Urinary bladder (tissue), 4 donors: ENCODE measurements around the gene GDPD3. TPM values are rescaled to one million over a fixed set of nuclear protein-coding genes. Genes with fewer than 3 reads are reported as not detected.
"Not testable (repeated sequence)": the region's sequence is repeated elsewhere in the genome, so short reads cannot be mapped to it uniquely, and the experiment has no call there.

ENCODE experiments used
- DNase-seq: peaks from one replicate; pipeline ENCODE4 v3.0.0-alpha.2; 2015; ENCODE audit errors: extremely low spot score
- H3K27ac ChIP-seq: one replicate; pipeline ENCODE4 v1.5.1; 2013; ENCODE audit warnings: low read depth, mild to moderate bottlenecking, moderate library complexity
- H3K36me3 ChIP-seq: one replicate; pipeline ENCODE4 v1.6.1; 2013; ENCODE audit warnings: mild to moderate bottlenecking, moderate library complexity; ENCODE audit not compliant: insufficient read depth
- H3K4me1 ChIP-seq: one replicate; pipeline ENCODE4 v1.6.1; 2013; ENCODE audit warnings: mild to moderate bottlenecking, moderate library complexity; ENCODE audit not compliant: insufficient read depth
- H3K4me3 ChIP-seq: one replicate; pipeline ENCODE4 v1.5.1; 2013; ENCODE audit warnings: low read depth, low read length
- whole genome bisulfite sequencing: extraction: QIAGEN DNeasy Blood & Tissue Kit; methylation state at CpG from one replicate; pipeline ENCODE4 v1.1.7; 2013; 5-methylcytosine and 5-hydroxymethylcytosine counted together
- polyA plus RNA-seq: library from polyadenylated mRNA; stranded (reverse); fragments of 200-250 nt; gene quantifications from one replicate; pipeline ENCODE4 v1.2.3, GENCODE V29; 2013
- total RNA-seq: library from RNA; depleted of rRNA; stranded (reverse); fragments of >200 nt; gene quantifications from one replicate; pipeline ENCODE4 v1.2.3, GENCODE V29; 2014
- donor health status: healthy with polysubstance abuse.
- donor health status: healthy.

Gene GDPD3
- total and polyA plus RNA-seq, 2 donors, result 4.6 to 5.1 TPM

DNA sequence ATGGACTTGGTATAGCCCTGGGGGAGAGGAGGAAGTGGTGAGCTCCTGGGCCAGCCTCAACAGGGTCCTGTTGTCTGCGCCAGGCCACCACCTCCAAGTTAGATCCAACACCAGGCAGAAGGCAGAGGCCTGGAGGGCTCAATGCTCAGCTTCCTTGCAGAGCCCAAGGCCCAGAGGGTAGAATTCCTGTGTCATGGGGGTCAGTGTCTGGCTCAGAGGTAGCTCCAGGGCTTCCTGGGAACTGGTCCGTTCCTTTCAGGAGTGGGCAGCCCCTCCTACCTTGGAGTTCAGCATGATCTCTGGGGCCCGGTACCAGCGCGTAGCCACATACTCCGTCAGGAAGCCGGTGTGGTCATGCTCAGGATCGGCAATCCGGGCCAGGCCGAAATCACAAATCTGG lies 4.4 kb upstream of the GDPD3 start:
- Histone ChIP-seq H3K36me3 (peaks cover 1% of the 10 kb centered on the region), H3K4me3 (no peak overlapping the region), H3K27ac (no peak overlapping the region), H3K4me1 (no peaks in the 10 kb centered on the region)
- DNase-seq, result no peak
- WGBS, result 94% methylated on average over 10 of the region's 10 CpGs

DNA sequence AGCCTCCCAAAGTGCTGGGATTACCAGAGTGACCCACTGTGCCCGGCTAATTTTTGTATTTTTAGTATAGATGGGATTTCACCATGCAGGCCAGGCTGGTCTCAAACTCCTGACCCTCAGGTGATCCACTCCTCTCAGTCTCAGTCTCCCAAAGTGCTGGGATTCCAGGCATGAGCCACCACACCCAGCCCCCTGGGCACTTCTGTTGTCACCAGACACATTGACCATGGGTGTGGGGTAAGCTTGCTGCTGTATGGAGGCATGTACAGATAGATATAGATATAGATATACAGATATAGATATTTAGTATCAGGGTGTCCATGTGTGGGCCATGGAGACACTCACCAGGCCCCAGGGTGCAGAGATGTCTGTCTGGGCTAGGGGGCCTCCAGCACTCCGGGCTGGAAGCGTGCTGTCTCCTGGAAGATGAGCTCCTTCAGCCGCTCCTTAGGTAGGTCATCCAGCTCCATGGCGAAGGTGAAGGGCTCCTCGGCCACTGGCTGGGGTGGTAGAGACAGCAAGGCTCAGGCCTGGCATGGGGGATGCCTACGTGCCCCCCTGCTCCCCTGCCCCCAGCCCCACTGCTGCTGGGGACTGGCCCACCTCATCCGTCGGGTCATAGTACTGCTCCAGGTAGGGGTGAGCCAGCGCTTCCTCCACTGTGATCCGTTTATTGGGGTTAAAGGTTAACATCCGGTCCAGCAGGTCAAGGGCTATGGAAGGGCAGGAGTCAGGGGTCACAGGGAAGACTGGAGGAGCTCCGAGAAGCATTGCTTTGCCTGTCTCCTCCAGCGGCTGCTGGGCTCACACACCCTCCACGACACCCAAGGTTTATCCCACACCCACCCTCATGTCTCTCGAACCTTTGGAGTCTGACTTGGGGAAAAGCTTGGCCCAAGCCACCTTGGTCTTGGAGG lies 3.2 kb upstream of the GDPD3 start:
- Histone ChIP-seq H3K27ac (no peak overlapping the region), H3K36me3 (peaks cover 1% of the 10 kb centered on the region), H3K4me3 (no peak overlapping the region), H3K4me1 (no peaks in the 10 kb centered on the region)
- no peak for DNase-seq
- WGBS, result 86% methylated on average over 16 of the region's 16 CpGs

DNA sequence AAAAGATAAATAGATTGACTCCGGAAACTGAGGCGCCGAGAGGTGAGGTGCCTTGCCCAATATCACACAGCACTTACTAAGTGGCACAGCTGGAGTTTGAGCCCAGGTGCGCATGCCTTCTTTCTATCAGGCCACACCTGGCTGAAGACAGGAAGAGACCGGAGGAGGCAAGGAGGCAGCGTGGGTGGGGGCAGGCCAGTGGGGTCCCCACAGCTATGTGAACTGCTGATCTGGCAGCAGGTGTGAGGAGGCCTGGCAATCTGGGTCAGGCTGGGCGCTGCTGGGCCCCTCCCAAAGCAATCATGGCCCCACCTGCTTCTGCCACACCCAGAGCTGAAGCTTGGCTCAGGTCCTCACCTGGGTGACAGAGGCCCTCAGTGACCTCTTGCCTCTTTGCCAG lies 1.9 kb upstream of the GDPD3 start:
- Histone ChIP-seq H3K27ac (no peak overlapping the region), H3K4me3 (no peak overlapping the region), H3K4me1 (no peaks in the 10 kb centered on the region), H3K36me3 (peaks cover 1% of the 10 kb centered on the region)
- DNase-seq, result no peak
- WGBS, result 89% methylated on average over 7 of the region's 7 CpGs

DNA sequence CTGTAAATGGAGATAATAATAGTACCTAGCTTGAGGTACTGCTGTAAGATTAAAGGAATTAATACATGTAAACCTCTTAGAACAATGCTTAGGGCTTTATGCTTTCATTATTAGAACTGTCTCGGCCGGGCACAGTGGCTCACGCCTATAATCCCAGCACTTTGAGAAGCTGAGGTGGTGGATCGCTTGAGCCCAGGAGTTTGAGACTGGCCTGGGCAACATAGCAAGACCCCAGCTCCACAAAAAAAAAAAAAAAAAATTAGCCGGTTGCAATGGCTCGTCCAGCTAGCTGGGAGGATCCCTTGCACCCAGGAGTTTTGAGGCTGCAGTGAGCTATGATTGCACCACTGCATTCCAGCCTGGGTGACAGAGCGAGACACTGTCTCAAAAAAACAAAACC lies 1.5 kb upstream of the GDPD3 start:
- 86% methylated on average over 7 of the region's 7 CpGs for WGBS
- not testable (repeated sequence) for H3K36me3 ChIP-seq, DNase-seq, H3K4me1 ChIP-seq, H3K27ac ChIP-seq, H3K4me3 ChIP-seq

DNA sequence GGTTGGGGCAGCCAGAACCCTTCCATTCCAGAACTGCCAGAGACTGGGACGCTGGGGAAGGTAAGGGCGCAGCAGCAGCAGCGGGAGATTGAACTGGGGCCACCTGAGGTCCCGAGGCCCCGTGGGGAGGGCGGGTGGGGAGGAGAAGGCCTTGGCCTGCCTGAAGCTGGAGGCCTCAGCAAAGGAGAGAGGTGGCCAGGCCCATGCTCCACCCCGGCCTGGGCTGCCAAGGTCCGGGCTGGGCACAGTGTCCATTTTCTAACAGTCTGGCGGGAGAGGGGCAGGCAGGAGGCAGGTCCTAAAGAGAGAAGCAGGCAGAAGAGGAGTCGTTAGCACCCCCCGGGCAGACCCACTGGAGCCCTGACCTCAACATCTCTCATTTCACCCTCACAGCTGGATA lies 1.1 kb upstream of the GDPD3 start:
- H3K27ac ChIP-seq, result no peak overlapping the region
- 82% methylated on average over 11 of the region's 11 CpGs for WGBS
- DNase-seq, result no peak
- no peaks in the 10 kb centered on the region for H3K4me1 ChIP-seq
- no peak overlapping the region for H3K4me3 ChIP-seq
- peaks cover 1% of the 10 kb centered on the region for H3K36me3 ChIP-seq

DNA sequence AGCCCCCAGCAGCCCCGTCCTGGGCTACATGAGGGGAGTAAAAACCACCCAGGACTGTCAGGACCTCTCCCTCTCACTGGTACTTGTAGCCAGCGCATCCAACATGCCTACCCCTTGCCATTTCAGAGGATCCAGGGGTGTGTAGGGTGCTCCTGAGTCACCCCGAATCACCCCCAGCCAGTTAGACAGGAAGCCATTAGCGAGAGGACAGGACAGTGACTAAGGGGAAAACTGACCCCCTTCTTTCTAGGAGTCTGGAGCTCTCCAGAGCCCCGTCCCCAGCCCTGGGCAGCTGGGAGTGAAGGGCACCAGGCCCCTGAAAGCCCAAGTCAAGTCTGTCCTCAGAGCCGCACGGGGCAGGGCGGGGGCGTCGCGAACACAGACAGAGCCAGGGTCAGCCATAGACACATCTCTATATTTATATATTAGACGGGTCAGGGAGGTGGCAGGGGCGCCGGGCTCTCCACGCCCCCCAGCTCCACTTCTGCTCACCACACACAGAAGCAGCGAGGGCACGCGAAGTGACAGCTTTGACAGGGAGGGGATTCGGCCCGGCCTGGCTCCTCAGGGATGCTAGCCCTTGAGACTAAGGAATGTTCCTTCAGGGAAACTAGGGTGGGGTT lies 485 bp upstream of the GDPD3 start:
- no peaks in the 10 kb centered on the region for H3K4me1 ChIP-seq
- H3K27ac ChIP-seq, result no peak overlapping the region
- WGBS, result 89% methylated on average over 20 of the region's 20 CpGs
- no peak for DNase-seq
- no peak overlapping the region for H3K4me3 ChIP-seq
- peaks cover 1% of the 10 kb centered on the region for H3K36me3 ChIP-seq

DNA sequence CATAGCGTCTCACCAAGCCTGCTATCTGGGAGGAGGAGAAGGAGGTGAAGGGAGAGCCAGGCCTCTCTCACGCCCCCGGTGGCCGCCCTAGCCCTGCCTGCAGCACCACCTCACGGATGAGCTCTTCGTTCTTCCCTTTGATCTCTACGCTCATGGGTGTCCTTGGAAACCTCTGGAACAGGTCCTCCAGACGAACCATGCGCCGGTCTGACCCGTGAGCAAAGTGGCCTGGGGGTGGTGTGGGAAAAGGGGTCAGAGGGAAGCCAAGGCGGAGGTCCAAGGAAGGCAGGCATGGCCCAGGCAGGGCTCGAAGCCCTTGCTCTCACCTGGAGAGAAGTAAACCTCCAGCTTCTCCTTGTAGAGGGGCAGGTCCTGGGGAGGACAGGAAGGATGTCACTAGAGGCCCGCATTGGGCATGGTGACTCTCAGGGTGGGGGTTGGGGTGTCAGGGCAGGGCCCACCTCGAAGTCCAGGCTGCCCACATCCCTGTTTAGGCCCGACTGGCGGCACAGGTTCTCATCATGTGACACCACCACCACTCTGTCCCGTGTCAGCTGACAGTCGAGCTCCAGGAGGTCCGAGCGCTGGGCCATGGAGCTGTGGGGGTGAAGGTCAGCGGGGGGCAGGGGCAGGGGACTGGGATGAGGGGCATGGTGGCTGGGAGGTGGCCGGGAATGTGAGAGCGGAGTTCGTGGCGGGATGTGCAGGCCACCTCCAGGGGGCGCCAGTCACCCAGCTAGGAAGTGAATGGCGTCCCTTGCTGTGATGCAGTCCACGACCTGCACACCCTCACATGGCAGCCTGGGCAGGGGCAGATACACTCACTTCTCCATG lies 923 bp downstream of the GDPD3 start:
- DNase-seq, result no peak
- Histone ChIP-seq H3K27ac (no peak overlapping the region), H3K4me1 (no peaks in the 10 kb centered on the region), H3K4me3 (no peak overlapping the region), H3K36me3 (peaks cover 1% of the 10 kb centered on the region)
- WGBS, result 81% methylated on average over 29 of the region's 29 CpGs

DNA sequence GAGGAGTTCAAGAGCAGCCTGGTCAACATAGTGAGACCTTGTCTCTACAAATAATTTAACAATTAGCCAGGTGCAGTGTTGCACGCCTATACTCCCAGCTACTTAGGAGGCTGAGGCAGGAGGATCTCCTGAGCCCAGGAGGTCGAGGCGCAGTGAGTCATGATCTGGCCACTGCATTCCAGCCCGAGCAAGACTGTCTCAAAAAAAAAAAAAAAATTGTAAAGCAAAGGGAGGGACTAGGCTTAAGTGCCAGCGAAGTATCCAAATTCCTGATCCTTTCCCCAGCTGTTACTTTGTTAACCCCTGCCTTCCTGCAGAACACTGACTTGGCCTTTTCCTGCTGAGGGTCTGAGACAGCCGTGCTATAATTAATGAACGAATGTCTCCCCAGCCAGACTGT lies 2.7 kb downstream of the GDPD3 start:
- DNase-seq, result no peak
- H3K4me1 ChIP-seq, result no peaks in the 10 kb centered on the region
- H3K36me3 ChIP-seq, result no peaks in the 10 kb centered on the region
- H3K27ac ChIP-seq, result no peak overlapping the region
- 56% methylated on average over 7 of the region's 7 CpGs for WGBS
- no peak overlapping the region for H3K4me3 ChIP-seq

DNA sequence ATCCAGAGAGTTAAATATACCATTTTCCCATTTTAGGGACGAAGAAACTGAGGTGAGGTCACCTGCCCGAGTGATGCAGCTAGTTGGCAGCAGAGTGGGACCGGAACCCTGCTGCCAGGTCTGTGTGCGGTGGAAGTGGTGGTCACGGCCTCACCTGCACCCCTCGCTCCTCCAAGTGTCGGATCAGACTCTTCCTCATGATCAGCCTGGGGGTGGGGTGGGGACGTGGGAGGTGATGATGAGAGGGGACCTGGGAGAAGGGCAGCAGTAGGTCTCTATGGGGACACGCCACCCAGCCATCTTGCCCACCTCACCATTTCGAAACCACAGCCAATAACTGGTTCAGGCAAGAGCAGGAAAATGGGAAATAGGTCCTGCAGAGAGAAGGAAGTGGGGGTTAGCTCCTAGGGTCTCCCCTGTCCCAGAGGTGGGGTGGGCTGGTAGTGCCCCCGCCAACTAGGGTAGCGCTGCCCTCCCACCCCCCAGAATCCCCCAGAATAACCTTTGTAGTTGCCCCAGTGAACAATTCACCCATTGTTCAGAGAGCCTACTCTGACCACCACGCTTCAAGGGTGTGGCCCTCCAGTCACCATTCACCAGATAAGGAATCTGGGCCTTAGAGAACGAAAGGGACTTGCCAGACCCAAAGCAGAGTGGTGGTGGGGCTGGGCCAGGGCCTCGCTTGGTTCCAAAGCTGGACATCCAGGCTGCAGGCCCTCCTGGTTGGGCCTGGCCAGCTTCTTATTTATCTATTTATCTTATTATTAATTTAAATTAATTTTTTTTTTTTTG lies 5.1 kb downstream of the GDPD3 start:
- 87% methylated on average over 15 of the region's 15 CpGs for WGBS
- no peak overlapping the region for H3K27ac ChIP-seq
- no peak overlapping the region for H3K4me3 ChIP-seq
- no peaks in the 10 kb centered on the region for H3K36me3 ChIP-seq
- no peak for DNase-seq
- no peaks in the 10 kb centered on the region for H3K4me1 ChIP-seq

DNA sequence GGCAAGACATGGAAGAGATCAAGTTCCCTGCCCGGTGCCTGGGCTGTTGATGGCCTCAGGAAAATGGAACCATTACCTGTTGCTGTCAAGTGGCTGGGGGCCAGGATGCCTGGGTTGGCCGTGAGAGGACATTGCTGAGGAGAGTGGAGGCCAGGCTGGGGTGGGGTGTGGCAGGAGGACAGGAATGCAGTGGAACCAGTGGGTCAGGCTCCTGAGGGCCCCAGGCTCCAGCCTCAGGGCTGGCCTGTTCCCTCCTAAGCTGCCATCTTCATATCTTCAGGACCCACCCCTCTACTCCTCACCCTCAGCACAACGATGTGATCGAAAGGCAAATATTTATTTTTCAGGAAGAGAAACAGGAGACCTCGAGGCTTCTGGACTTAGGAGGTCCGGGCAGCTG lies 8.8 kb downstream of the GDPD3 start:
- Histone ChIP-seq H3K36me3 (no peaks in the 10 kb centered on the region), H3K4me3 (no peak overlapping the region), H3K4me1 (no peaks in the 10 kb centered on the region), H3K27ac (no peak overlapping the region)
- 71% methylated on average over 6 of the region's 6 CpGs for WGBS
- no peak for DNase-seq

DNA sequence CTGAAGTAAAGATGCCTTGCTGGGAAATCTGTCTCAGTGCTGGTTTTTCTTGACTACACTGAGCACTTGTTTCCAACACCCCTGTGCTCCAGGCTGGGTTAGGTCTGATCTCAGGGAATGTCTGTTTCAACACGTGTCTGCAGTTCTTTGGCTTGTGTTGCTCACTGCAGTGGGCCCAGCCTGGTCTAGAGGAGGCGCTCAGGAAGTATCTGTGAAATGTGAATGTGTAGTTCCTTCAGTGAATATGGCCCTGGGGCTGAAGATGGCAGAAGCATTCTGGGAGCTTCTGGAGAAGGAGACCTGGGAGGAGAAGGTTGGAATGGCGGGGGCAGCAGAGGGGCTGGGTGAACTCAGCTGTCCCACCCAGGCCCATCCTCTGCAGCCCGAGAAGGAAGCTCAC lies 9.2 kb downstream of the GDPD3 start:
- WGBS, result 79% methylated on average over 4 of the region's 4 CpGs
- H3K4me3 ChIP-seq, result no peak overlapping the region
- H3K4me1 ChIP-seq, result no peaks in the 10 kb centered on the region
- H3K36me3 ChIP-seq, result no peaks in the 10 kb centered on the region
- H3K27ac ChIP-seq, result no peak overlapping the region
- no peak for DNase-seq

DNA sequence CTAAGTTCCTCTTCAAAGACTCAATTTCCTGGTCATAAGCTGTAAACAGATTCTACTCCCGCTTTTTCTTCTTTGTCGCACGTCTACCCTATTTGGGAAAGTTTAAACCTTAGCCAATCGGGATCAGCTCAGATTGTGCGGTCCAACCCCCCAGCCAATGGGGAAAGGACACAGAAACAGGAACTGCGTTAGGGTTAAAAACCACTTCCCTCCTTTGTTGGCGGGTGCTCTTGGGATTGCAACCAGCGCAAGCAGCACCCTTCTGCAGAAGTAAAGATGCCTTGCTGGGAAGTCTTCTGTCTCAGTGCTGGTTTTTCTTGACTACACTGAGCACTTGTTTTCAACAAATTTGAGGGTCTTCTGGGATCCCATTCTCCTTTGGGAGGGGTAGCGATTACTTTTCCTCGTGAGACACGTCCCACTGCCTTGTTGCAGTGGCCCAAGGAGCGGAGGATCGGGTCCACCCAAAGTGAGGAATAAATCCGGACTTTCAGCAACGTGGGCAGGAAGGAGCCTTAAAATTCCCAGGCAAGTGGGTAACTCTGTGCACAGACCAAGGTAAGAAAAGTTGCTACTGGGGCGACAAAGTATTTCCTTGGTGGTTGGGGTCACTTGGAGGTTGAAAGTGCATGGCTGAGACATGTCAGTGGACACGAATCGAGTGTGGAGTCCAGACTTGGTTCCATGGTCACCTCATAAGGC lies 16.3 kb downstream of the GDPD3 start:
- no peak for DNase-seq
- H3K4me1 ChIP-seq, result no peaks in the 10 kb centered on the region
- WGBS, result 97% methylated on average over 18 of the region's 18 CpGs
- H3K4me3 ChIP-seq, result no peak overlapping the region
- H3K36me3 ChIP-seq, result no peaks in the 10 kb centered on the region
- H3K27ac ChIP-seq, result peak overlapping the region; percentile 86
